ENCODE measurements around the gene GNG7. TPM values are rescaled to one million over a fixed set of nuclear protein-coding genes. Genes with fewer than 3 reads are reported as not detected.

Gene GNG7
- total RNA-seq, 8 experiments from 2014 or later = 0.20 to 8.1 (median 1.2) TPM

GRCh38 chr19:2723345-2723715 is 20.8 kb upstream of the GNG7 start:
- Histone ChIP-seq H3K4me1 (replicated peaks in 1 of 2) (peaks cover 18% of the 10 kb centered on the region in 2 donors), H3K27ac (peak overlapping the region in 1 of 2 donors; percentile 33), H3K4me3 (no peak overlapping the region)
- WGBS, 10 experiments = 77% methylated on average over 6 of the region's 13 CpGs; no CpG with 5 or more reads in 9 of the 10 experiments
- in situ Hi-C loops (cut with MboI; ENCODE audit: low pct_unique_long_range_greater_than_20kb in 2 of 9, low sequenced_read_pairs in 9 of 9, unreplicated experiment in 9 of 9) = no loop called here
- no peak for ATAC-seq (replicated peaks in 6 of 8)

- WGBS, 10 experiments = 21 to 100% (median 67%) methylated on average over 1 to 13 of the region's 28 CpGs; no CpG with 5 or more reads in 7 of the 10 experiments
- Histone ChIP-seq H3K27ac (no peak overlapping the region), H3K4me3 (no peak overlapping the region), H3K4me1 (replicated peaks in 1 of 2) (peaks cover 18% of the 10 kb centered on the region in 2 donors)
- in situ Hi-C loops (cut with MboI; ENCODE audit: low pct_unique_long_range_greater_than_20kb in 2 of 9, low sequenced_read_pairs in 9 of 9, unreplicated experiment in 9 of 9) = no loop called here
- peak; percentile 73 to 96 (median 80) for ATAC-seq (replicated peaks in 6 of 8)
Observed at GRCh38 chr19:2722541-2723344, 20.2 kb upstream of the GNG7 start.

GRCh38 chr19:2721570-2722540 is 19.4 kb upstream of the GNG7 start:
- Histone ChIP-seq H3K27ac (peak overlapping the region in 1 of 2 donors; percentile 20), H3K4me3 (peak overlapping the region; percentile 50 to 99 (median 89)), H3K4me1 (replicated peaks in 1 of 2) (peaks cover 18% of the 10 kb centered on the region in 2 donors)
- 92% methylated on average over 2 of the region's 39 CpGs; no CpG with 5 or more reads in 9 of the 10 experiments for WGBS, 10 experiments
- peak in 4 of 8 experiments; percentile 4 to 19 (median 9) for ATAC-seq (replicated peaks in 6 of 8)
- in situ Hi-C loops (cut with MboI; ENCODE audit: low pct_unique_long_range_greater_than_20kb in 2 of 9, low sequenced_read_pairs in 9 of 9, unreplicated experiment in 9 of 9) = no loop called here

- peak in 6 of 8 experiments; percentile 17 to 51 (median 38) for ATAC-seq (replicated peaks in 6 of 8)
- in situ Hi-C loops (cut with MboI; ENCODE audit: low pct_unique_long_range_greater_than_20kb in 2 of 9, low sequenced_read_pairs in 9 of 9, unreplicated experiment in 9 of 9) = no loop called here
- Histone ChIP-seq H3K4me3 (peak within 1 kb of the TSS; percentile 50 to 99 (median 89)), H3K27ac (peak within 1 kb of the TSS in 1 of 2 donors; percentile 73), H3K4me1 (replicated peaks in 1 of 2) (peaks cover 18% of the 10 kb centered on the region in 2 donors)
- WGBS, 10 experiments = 0% methylated on average over 1 of the region's 100 CpGs; no CpG with 5 or more reads in 9 of the 10 experiments
Observed at GRCh38 chr19:2720777-2721569, 18.5 kb upstream of the GNG7 start, which contains the start of gene DIRAS1. Gene DIRAS1, minus strand, starts transcription at chr19:2721372. Its CDS starts 3,566 bp downstream, at chr19:2717806.

GRCh38 chr19:2719920-2720776 is 17.7 kb upstream of the GNG7 start:
- in situ Hi-C loops (cut with MboI; ENCODE audit: low pct_unique_long_range_greater_than_20kb in 2 of 9, low sequenced_read_pairs in 9 of 9, unreplicated experiment in 9 of 9) = no loop called here
- no peak overlapping the region for H3K27ac ChIP-seq
- ATAC-seq (replicated peaks in 6 of 8) = peak in 7 of 8 experiments; percentile 3 to 27 (median 17)
- H3K4me1 ChIP-seq (replicated peaks in 1 of 2) = peaks cover 18% of the 10 kb centered on the region in 2 donors
- WGBS, 10 experiments = 28 to 60% methylated on average over 1 to 5 of the region's 37 CpGs; no CpG with 5 or more reads in 8 of the 10 experiments
- peak overlapping the region; percentile 50 to 99 (median 89) for H3K4me3 ChIP-seq

GRCh38 chr19:2719232-2719735 is 16.8 kb upstream of the GNG7 start:
- Histone ChIP-seq H3K27ac (no peak overlapping the region), H3K4me3 (peak overlapping the region in 3 of 5 donors; percentile 89 to 99 (median 90)), H3K4me1 (replicated peaks in 1 of 2) (peaks cover 18% of the 10 kb centered on the region in 2 donors)
- WGBS, 10 experiments = 0 to 71% (median 44%) methylated on average over 1 to 3 of the region's 7 CpGs; no CpG with 5 or more reads in 6 of the 10 experiments
- no peak for ATAC-seq (replicated peaks in 6 of 8)
- in situ Hi-C loops (cut with MboI; ENCODE audit: low pct_unique_long_range_greater_than_20kb in 2 of 9, low sequenced_read_pairs in 9 of 9, unreplicated experiment in 9 of 9) = no loop called here

GRCh38 chr19:2717638-2718541 is 15.4 kb upstream of the GNG7 start:
- Histone ChIP-seq H3K4me1 (replicated peaks in 1 of 2) (peaks cover 13% of the 10 kb centered on the region in 2 donors), H3K4me3 (no peak overlapping the region), H3K27ac (no peak overlapping the region)
- 73 to 93% (median 84%) methylated on average over 3 to 23 of the region's 52 CpGs; no CpG with 5 or more reads in 4 of the 10 experiments for WGBS, 10 experiments
- no peak for ATAC-seq (replicated peaks in 6 of 8)
- in situ Hi-C loops (cut with MboI; ENCODE audit: low pct_unique_long_range_greater_than_20kb in 2 of 9, low sequenced_read_pairs in 9 of 9, unreplicated experiment in 9 of 9) = no loop called here

- WGBS, 10 experiments = 60 to 100% (median 90%) methylated on average over 1 to 7 of the region's 51 CpGs; no CpG with 5 or more reads in 5 of the 10 experiments
- H3K4me3 ChIP-seq = no peak overlapping the region
- no peak overlapping the region for H3K27ac ChIP-seq
- no peak for ATAC-seq (replicated peaks in 6 of 8)
- H3K4me1 ChIP-seq (replicated peaks in 1 of 2) = peaks cover 11% of the 10 kb centered on the region in 2 donors
- in situ Hi-C loops (cut with MboI; ENCODE audit: low pct_unique_long_range_greater_than_20kb in 2 of 9, low sequenced_read_pairs in 9 of 9, unreplicated experiment in 9 of 9) = no loop called here
Observed at GRCh38 chr19:2716722-2717637, 14.5 kb upstream of the GNG7 start.

GRCh38 chr19:2716275-2716650 is 13.8 kb upstream of the GNG7 start:
- no CpG with 5 or more reads among the region's 19 CpGs for WGBS, 10 experiments
- Histone ChIP-seq H3K4me1 (replicated peaks in 1 of 2) (peaks cover 7 to 9% of the 10 kb centered on the region in 2 donors), H3K27ac (no peak overlapping the region), H3K4me3 (no peak overlapping the region)
- in situ Hi-C loops (cut with MboI; ENCODE audit: low pct_unique_long_range_greater_than_20kb in 2 of 9, low sequenced_read_pairs in 9 of 9, unreplicated experiment in 9 of 9) = no loop called here
- ATAC-seq (replicated peaks in 6 of 8) = no peak
